H9 (cell line): ENCODE results near the gene TMEM63C. TPM values are rescaled to one million over a fixed set of nuclear protein-coding genes. Genes with fewer than 3 reads are reported as not detected.

Experiments used
- DNase-seq: peaks from one replicate; pipeline ENCODE4 v3.0.0-alpha.2; 2017
- H2AFZ ChIP-seq: one replicate; pipeline ENCODE4 v1.6.1; 2013; ENCODE audit warnings: mild to moderate bottlenecking, low read length, control low read depth, moderate library complexity
- H2AK5ac ChIP-seq: 2 replicates; pipeline ENCODE4 v1.6.1; 2013; ENCODE audit warnings: low read length, control low read depth, mixed read lengths; ENCODE audit not compliant: insufficient read length
- H2BK120ac ChIP-seq: one replicate; pipeline ENCODE4 v1.6.1; 2013; ENCODE audit warnings: low read depth, mild to moderate bottlenecking, low read length, control low read depth, inconsistent platforms; ENCODE audit not compliant: poor library complexity, severe bottlenecking
- H2BK12ac ChIP-seq: 2 replicates; pipeline ENCODE4 v1.6.1; 2013; ENCODE audit warnings: low read length, control low read depth, mixed read lengths, low read depth; ENCODE audit not compliant: insufficient read length
- H2BK15ac ChIP-seq: 2 replicates; pipeline ENCODE4 v1.6.1; 2013; ENCODE audit warnings: low read depth, low read length, control low read depth
- H2BK20ac ChIP-seq: one replicate; pipeline ENCODE4 v1.6.1; 2013; ENCODE audit warnings: low read depth, mild to moderate bottlenecking, low read length, control low read depth, inconsistent platforms; ENCODE audit not compliant: poor library complexity, severe bottlenecking
- H2BK5ac ChIP-seq: 2 replicates; pipeline ENCODE4 v1.6.1; 2013; ENCODE audit warnings: low read length, control low read depth, mixed read lengths; ENCODE audit not compliant: insufficient read length
- H3K14ac ChIP-seq: 2 replicates; pipeline ENCODE4 v1.6.1; 2013; ENCODE audit warnings: low read length, control low read depth; ENCODE audit not compliant: insufficient read depth
- H3K18ac ChIP-seq: 2 replicates; pipeline ENCODE4 v1.6.1; 2013; ENCODE audit warnings: low read depth, mild to moderate bottlenecking, mixed read lengths, low read length, control low read depth; ENCODE audit not compliant: insufficient read length
- H3K23ac ChIP-seq: 2 replicates; pipeline ENCODE4 v1.6.1; 2013; ENCODE audit warnings: low read length, control low read depth, mixed read lengths, low read depth; ENCODE audit not compliant: insufficient read length
- H3K23me2 ChIP-seq: 2 replicates; pipeline ENCODE4 v1.6.1; 2013; ENCODE audit warnings: low read depth, mild to moderate bottlenecking, mixed read lengths, low read length, control low read depth; ENCODE audit not compliant: insufficient read length, poor library complexity, severe bottlenecking
- H3K27ac ChIP-seq: 2 replicates; pipeline ENCODE4 v1.5.1; 2013; ENCODE audit warnings: low read length, control low read depth, mixed read lengths, low read depth; ENCODE audit not compliant: insufficient read length
- H3K27me3 ChIP-seq: 2 replicates; pipeline ENCODE4 v1.6.1; 2013; ENCODE audit warnings: low read length, control low read depth, inconsistent platforms; ENCODE audit not compliant: insufficient read depth
- H3K4ac ChIP-seq: 2 replicates; pipeline ENCODE4 v1.6.1; 2013; ENCODE audit warnings: low read depth, mild to moderate bottlenecking, control low read depth, inconsistent platforms, low read length, moderate library complexity
- H3K4me1 ChIP-seq: 2 replicates; pipeline ENCODE4 v1.6.1; 2013; ENCODE audit warnings: low read length, control low read depth, inconsistent platforms; ENCODE audit not compliant: insufficient read depth
- H3K4me2 ChIP-seq: 2 replicates; pipeline ENCODE4 v1.6.1; 2013; ENCODE audit warnings: low read length, control low read depth, mixed read lengths; ENCODE audit not compliant: insufficient read length, insufficient read depth
- H3K56ac ChIP-seq: 2 replicates; pipeline ENCODE4 v1.6.1; 2013; ENCODE audit warnings: low read depth, mild to moderate bottlenecking, mixed read lengths, low read length, control low read depth; ENCODE audit not compliant: insufficient read length
- H3K79me1 ChIP-seq: 2 replicates; pipeline ENCODE4 v1.6.1; 2013; ENCODE audit warnings: low read depth, mild to moderate bottlenecking, moderate library complexity, low read length, control low read depth, inconsistent platforms; ENCODE audit not compliant: insufficient read depth, poor library complexity, severe bottlenecking
- H3K79me2 ChIP-seq: 2 replicates; pipeline ENCODE4 v1.6.1; 2013; ENCODE audit warnings: low read length, control low read depth, inconsistent platforms; ENCODE audit not compliant: insufficient read depth
- H3K9ac ChIP-seq: 2 replicates; pipeline ENCODE4 v1.6.1; 2013; ENCODE audit warnings: low read length, control low read depth, mixed read lengths; ENCODE audit not compliant: insufficient read length; ENCODE audit errors: extremely low read depth
- H3K9me3 ChIP-seq: one replicate; pipeline ENCODE4 v1.6.1; 2013; ENCODE audit warnings: low read depth, low read length, inconsistent platforms; ENCODE audit not compliant: control insufficient read depth
- H3T11ph ChIP-seq: one replicate; pipeline ENCODE4 v1.6.1; 2013; ENCODE audit warnings: mild to moderate bottlenecking, low read length, control low read depth, inconsistent platforms
- H4K20me1 ChIP-seq: one replicate; pipeline ENCODE4 v1.6.1; 2013; ENCODE audit not compliant: control insufficient read depth, insufficient read length, insufficient read depth
- H4K5ac ChIP-seq: 2 replicates; pipeline ENCODE4 v1.6.1; 2013; ENCODE audit warnings: low read depth, mild to moderate bottlenecking, mixed read lengths, low read length, control low read depth; ENCODE audit not compliant: insufficient read length
- H4K8ac ChIP-seq: replicated peaks from 2 replicates; pipeline ENCODE4 v1.6.1; 2013; ENCODE audit warnings: low read length, control low read depth, mixed read lengths, low read depth; ENCODE audit not compliant: insufficient read length
- H4K91ac ChIP-seq: 2 replicates; pipeline ENCODE4 v1.6.1; 2013; ENCODE audit warnings: low read depth, mild to moderate bottlenecking, moderate library complexity, mixed read lengths, low read length, control low read depth; ENCODE audit not compliant: insufficient read length
- H3K27ac Mint-ChIP-seq, 3 experiments: 2 replicates in 2 of 3; 3 replicates in 1 of 3; pipeline ENCODE4 v1.8.0; 2020 to 2021; ENCODE audit warnings: mixed read lengths in 3 of 3, mild to moderate bottlenecking in 1 of 3, moderate library complexity in 1 of 3
- H3K27me3 Mint-ChIP-seq: 2 replicates; pipeline ENCODE4 v1.8.0; 2021; ENCODE audit warnings: low read depth, mild to moderate bottlenecking, moderate library complexity, mixed read lengths
- H3K36me3 Mint-ChIP-seq, 3 experiments: 2 replicates in 2 of 3; 3 replicates in 1 of 3; pipeline ENCODE4 v1.8.0; 2020 to 2021; ENCODE audit warnings: low read depth in 3 of 3, mixed read lengths in 3 of 3; ENCODE audit not compliant: insufficient read depth in 1 of 3
- H3K4me1 Mint-ChIP-seq, 2 experiments: 2 replicates each; pipeline ENCODE4 v1.8.0; 2020; ENCODE audit warnings: mixed read lengths in 2 of 2
- H3K4me3 Mint-ChIP-seq, 2 experiments: 2 replicates in 1 of 2; 3 replicates in 1 of 2; pipeline ENCODE4 v1.8.0; 2020 to 2021; ENCODE audit warnings: mild to moderate bottlenecking in 2 of 2, mixed read lengths in 2 of 2, moderate library complexity in 1 of 2
- H3K9me3 Mint-ChIP-seq, 2 experiments: 2 replicates in 1 of 2; 3 replicates in 1 of 2; pipeline ENCODE4 v1.8.0; 2020; ENCODE audit warnings: mild to moderate bottlenecking in 2 of 2, mixed read lengths in 2 of 2, moderate library complexity in 1 of 2
- CTCF ChIP-seq: fragments of 200-600 bp; sonication (generic); conservative IDR thresholded peaks from 3 replicates; pipeline ENCODE4 v1.8.0; 2021; ENCODE audit warnings: antibody characterized with exemption, mild to moderate bottlenecking
- WGBS: extraction: QIAGEN DNeasy Blood & Tissue Kit; methylation state at CpG from one replicate; pipeline ENCODE4 v1.1.7; 2013; ENCODE audit warnings: missing lambda C conversion rate, low lambda C conversion rate, mixed read lengths; ENCODE audit not compliant: insufficient read length; ENCODE audit errors: extremely low coverage; 5-methylcytosine and 5-hydroxymethylcytosine counted together
- total RNA-seq: library from RNA; stranded (reverse); gene quantifications from 2 replicates; pipeline ENCODE4 v1.2.1, GENCODE V29; 2021

The TMEM63C gene
- total RNA-seq, 1 experiment from 2014 or later: 2.2 TPM

GRCh38 chr14:77236814-77237213, 55.2 kb downstream of the TMEM63C start:
- Histone ChIP-seq H3K4me2 (no peak overlapping the region), H4K8ac (no peak overlapping the region), H3T11ph (no peak overlapping the region), H3K4ac (no peak overlapping the region), H2AFZ (no peak overlapping the region), H4K20me1 (no peaks in the 10 kb centered on the region), H3K9me3 (no peaks in the 10 kb centered on the region), H2BK5ac (no peak overlapping the region), H2AK5ac (no peak overlapping the region), H4K5ac (no peak overlapping the region), H3K18ac (no peak overlapping the region), H3K23ac (no peak overlapping the region), H3K14ac (no peak overlapping the region), H3K79me2 (no peaks in the 10 kb centered on the region), H2BK15ac (no peak overlapping the region), H2BK120ac (no peak overlapping the region), H3K23me2 (no peaks in the 10 kb centered on the region), H3K9ac (no peak overlapping the region), H3K27me3 (no peaks in the 10 kb centered on the region), H3K56ac (no peak overlapping the region), H4K91ac (no peak overlapping the region), H2BK12ac (no peak overlapping the region), H3K4me1 (no peaks in the 10 kb centered on the region), H3K79me1 (no peaks in the 10 kb centered on the region), H2BK20ac (no peak overlapping the region), H3K27ac (no peak overlapping the region)
- Mint-ChIP-seq H3K4me1 (peaks cover 2 to 5% of the 10 kb centered on the region in 2 experiments; a peak in 2 of 4 replicates), H3K9me3 (no peaks in the 10 kb centered on the region), H3K27me3 (no peaks in the 10 kb centered on the region; the same call in none of the 2 replicates), H3K36me3 (no peaks in the 10 kb centered on the region), H3K4me3 (no peak overlapping the region), H3K27ac (no peak overlapping the region)
- no CpG with 5 or more reads among the region's 7 CpGs for WGBS
- TF ChIP-seq CTCF: no peak
- no peak for DNase-seq
